NCI-H82 treated with DMSO at 0.1 percent for 48 hours (cell line): ENCODE data around the gene RPL11.
"Not testable (repeated sequence)": the region's sequence is repeated elsewhere in the genome, so short reads cannot be mapped to it uniquely, and the experiment has no call there.

ENCODE experiments used
- DNase-seq: peaks from one replicate; lab custom pipeline; 2025; ENCODE audit not compliant: unreplicated experiment; lab: John Stamatoyannopoulos, UW

Gene RPL11

GRCh38 chr1:23691499-23692307, at the start of gene RPL11:
Gene RPL11 (plus strand): TSS chr1:23691806. CDS start chr1:23691824, 18 bp downstream.
- DNase-seq: peak; percentile 93

DNA sequence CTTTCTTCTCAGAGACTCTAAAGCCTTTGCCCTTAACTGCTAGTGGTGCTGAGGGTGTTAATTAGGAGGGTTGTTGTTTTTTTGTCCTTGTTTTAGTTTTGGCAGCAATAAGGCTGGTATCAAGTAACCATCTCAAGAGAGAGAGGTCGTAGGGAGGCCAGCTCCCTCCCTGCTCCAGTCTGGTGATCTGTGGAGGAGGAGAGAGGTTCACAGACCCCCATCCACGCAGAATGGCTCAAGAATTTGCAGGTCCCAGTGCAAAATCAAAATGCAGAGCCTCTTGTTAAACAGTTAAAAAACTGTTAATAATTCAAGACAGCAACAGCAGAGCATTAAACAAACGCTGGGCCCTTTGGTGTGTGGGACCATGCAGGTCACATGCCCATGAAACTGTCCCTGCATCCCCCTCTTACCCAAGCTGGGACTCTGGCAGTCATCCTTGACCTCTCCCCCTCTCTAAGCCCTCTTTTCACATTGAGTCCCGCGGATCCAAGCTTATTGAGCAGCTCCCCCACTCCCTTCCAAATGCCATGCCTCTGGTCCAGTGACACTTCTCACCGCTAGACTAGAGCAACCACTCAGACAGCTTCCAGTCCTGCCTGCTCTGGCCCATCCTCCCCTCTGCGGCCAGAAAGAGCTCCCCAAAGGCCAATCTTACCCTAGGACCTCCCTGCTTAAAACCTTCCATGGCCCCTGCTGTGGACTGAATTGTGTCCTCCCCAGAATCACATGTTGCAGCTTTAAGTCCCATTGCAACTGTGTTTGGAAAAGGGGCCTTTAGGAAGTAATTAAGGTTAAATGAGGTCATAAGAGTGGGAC, 47.7 kb upstream of the RPL11 start:
- DNase-seq: no peak

DNA sequence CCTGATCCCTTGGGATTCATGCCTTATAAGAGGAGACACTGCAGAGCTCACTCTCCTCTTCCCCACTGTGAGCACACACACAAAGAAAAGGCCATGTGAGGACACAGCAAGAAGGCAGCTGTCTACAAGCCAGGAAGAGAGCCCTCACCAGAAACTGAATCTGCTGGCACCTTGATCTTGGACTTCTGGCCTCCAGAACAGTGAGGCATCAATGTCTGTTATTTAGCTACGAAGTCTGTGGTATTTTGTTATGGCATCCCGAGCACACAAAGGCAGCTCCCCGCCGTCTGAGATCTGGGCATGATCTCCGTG, 47.1 kb upstream of the RPL11 start:
- DNase-seq: no peak

- DNase-seq: no peak
Measured at GRCh38 chr1:23645338-23645737, 46.3 kb upstream of the RPL11 start.

DNA sequence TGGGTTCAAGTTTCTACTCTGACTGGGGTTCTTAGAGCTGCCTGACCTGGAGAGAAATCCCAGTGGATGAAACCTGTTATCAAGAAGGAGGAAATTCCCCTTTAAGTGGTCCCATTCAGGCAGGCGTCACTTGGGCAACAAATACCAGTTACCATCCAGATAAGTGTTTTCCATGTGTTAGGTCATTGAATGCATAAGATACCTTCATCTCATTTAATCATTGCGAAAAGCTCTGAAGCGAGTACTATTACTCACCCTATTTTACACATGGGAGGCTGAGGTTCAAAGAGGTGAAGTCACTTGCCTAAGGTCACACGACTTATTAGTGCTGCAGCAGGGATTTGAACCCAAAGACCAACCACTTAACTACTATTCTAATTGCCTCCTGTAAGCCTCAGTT, 45.5 kb upstream of the RPL11 start:
- DNase-seq: no peak

DNA sequence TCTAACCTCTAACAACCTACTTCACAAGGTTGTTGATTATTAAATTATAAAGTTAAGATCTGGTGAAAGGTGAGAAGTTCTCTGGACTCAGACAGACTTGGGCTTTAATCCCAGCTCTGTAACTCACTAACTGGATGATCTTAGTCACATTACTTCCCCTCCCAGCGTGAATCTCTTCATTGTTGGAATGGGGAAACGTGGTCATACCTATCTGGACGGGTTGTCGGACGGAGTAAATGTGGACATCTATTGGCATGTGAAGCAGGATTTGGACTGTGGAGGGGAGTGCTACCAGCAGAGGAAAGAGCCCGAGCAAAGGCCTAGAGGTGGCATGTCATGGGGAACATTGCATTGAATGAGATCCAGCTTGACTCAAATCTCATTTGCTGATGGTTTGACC, 45.1 kb upstream of the RPL11 start:
- DNase-seq: peak; percentile 31

DNA sequence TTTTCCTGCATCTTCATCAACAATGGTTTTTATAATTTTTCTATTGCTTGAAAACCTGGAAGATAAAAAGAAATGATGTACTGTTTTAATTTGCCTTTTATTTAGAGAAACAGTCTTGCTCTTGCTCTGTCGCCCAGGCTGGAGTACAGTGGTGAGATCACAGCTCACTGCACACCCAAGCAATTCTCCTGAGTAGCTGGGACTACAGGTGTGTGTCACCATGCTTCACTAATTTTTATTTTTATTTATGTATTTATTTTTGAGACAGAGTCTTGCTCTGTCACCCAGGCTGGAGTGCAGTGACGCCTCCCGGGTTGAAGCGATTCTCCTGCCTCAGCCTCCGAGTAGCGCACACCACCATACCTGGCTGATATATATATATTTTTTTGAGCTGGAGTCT, 43.0 kb upstream of the RPL11 start:
- no peak for DNase-seq

- DNase-seq: not testable (repeated sequence)
Measured at GRCh38 chr1:23649157-23649556, 42.4 kb upstream of the RPL11 start.

DNA sequence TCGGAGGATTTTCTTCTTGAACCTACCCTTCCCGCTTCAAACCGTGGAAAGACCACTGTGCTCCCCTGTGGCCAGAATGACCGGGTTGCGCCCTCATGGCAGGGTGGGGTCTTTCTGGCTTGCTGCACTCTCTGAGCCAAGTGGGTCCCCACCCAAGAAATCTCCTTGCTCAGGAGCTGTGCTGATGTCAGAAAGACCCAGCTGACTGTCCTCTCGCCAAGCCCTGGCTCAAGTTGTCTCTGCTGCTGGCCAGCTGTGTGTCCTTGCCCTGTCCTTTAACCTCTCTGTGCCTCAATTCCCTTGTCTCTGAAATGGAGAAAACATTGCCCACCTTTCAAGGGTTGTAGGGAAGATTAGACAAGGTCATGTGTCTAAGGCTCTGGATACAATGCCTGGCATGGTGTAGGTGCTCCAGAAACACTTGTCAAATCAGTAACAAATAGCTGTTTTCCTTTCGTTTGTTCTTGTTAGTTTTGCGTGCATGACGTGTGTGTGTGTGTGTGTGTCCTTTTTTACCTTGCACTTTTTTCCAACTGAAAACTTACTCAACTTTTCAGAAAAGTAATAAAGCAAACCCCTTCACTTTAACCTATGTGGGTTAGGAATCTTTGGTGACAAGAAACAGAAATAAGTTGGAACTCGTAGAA, 41.1 kb upstream of the RPL11 start:
- DNase-seq: no peak

- no peak for DNase-seq
Measured at GRCh38 chr1:23651069-23651808, 40.4 kb upstream of the RPL11 start.

GRCh38 chr1:23657659-23658275, 33.8 kb upstream of the RPL11 start:
- peak; percentile 20 for DNase-seq

DNA sequence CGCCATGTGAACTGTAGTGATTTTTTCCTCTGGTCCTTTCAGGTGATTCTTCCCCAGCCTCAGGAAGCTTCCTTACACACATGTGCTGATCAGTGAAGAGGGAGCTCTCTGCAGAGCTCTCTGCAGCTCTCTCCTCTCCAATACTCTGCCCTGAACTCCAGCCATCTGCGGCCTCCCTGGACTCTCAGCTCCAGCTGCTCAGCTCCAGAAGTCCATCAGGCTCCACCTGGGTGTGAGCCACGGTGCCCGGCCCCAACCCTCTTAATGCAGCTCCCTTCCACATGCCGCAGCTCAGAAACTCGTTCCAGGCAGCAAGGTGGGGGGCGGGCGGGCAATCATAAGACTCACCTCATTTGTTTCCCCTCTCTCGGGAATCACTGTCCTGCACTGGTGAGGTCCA, 30.9 kb upstream of the RPL11 start:
- DNase-seq: no peak

- no peak for DNase-seq
Measured at GRCh38 chr1:23661887-23662286, 29.7 kb upstream of the RPL11 start.

DNA sequence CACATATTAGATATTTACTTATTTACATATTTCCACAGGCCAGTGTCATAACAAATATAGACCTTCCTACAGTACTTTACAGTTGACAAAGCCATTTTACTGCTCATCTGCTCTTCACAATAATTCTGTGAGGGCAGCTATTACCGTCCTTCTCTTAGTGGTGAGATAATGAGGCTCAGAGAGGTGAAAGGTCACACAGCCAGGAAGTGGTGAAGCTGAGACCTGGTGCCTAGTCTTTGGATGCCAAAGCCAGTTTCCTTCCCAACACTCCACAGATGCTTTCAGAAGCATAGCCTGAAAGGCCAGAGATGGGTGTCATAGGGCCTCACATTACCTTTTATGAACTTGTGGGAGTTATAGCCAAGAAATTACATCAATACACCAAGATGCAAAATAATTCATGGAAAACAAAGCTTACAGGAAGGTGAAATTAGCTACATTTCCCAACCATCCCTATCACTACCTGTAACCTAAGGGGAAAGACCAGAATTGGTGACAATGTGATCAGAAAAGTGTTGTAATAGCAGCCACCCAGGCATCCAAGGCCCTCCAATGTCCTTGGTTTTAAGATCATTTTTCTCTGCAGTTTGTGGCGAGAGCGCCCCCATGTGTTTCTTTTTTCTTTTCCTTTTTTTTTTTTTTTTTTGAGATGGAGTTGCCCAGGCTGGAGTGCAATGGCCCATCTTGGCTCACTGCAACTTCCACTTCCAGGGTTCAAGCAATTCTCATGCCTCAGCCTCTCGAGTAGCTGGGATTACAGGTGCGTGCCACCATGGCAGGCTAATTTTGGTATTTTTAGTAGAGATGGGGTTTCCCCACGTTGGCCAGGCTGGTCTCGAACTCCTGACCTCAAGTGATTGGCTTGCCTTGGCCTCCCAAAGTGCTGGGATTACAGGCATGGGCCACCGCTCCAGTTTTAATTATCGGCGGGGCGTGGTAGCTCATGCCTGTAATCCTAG, 26.5 kb upstream of the RPL11 start:
- DNase-seq: no peak

GRCh38 chr1:23667411-23667810, 24.2 kb upstream of the RPL11 start:
- peak; percentile 16 for DNase-seq

GRCh38 chr1:23670709-23671108, 20.9 kb upstream of the RPL11 start:
- no peak for DNase-seq

DNA sequence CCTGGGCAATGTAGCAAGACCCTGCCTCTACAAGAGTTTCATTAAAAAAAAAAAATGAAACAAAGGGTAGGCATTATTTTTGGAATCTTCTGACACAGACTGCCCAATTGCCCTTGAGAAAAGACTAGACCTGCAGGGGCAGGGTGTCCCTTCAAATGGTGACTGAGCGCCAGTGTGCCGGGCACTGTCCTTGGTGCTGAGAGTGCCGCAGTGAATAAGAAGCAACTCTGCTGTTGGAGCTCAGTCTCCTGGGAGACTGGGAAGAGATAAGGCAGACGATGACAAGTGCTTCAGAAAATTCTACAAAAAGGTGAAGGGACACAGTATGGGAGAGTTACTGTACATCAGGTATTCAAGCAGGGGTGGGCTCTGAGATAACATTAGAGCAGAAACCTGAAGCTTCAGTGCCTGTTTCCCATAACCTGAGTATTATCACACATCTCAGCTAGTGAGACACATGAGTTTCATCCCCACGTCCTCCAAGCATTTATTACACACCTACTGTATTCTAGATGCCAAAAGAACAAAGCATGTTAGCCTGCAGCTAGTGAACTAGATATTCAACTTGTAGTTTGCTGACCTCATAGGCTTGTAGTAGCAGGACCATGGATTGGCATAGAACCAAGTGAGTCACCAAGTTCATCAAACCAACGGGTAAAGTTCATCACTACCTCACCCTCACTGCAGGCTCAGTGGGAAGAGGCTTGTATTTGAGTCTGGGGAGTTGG, 18.4 kb upstream of the RPL11 start:
- no peak for DNase-seq

DNA sequence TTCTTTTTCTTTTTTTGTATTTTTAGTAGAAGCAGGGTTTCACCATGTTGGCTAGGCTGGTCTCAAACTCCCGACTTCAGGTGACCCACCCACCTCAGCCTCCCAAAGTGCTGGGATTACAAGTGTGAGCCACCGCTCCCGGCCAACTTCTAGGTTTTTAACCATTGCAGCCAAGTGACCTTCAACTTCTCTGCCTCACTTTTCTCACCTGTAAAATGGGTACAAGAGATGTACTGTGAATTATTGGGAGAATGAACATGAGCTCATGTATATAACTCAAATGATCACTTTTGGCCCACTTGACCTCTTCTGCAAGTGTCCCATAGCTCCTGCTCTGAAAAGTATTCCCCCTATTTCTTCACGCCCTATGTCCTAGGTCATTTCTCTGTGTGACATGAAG, 11.8 kb upstream of the RPL11 start:
- DNase-seq: no peak

DNA sequence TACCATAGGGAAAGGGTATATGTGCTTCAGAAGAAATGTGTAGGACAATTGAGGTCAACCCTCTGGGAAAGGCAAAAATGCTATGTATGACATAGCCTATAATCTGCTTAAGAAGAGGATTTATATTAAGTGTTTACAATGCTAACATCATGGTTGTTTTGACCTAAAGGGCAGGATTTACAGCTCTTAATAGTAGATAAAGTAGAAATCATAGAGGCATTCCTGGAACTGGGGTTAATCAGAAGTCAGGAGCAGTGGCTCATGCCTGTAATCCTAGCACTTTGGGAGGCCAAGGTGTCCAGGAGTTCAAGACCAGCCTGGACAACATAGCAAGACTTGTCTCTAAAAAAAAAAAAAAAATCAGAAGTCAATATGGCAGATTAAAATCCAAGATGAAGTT, 8.7 kb upstream of the RPL11 start:
- DNase-seq: no peak
